ENCODE data around the gene ETDA.
"Not testable (repeated sequence)": the region's sequence is repeated elsewhere in the genome, so short reads cannot be mapped to it uniquely, and the experiment has no call there.

Gene ETDA

DNA sequence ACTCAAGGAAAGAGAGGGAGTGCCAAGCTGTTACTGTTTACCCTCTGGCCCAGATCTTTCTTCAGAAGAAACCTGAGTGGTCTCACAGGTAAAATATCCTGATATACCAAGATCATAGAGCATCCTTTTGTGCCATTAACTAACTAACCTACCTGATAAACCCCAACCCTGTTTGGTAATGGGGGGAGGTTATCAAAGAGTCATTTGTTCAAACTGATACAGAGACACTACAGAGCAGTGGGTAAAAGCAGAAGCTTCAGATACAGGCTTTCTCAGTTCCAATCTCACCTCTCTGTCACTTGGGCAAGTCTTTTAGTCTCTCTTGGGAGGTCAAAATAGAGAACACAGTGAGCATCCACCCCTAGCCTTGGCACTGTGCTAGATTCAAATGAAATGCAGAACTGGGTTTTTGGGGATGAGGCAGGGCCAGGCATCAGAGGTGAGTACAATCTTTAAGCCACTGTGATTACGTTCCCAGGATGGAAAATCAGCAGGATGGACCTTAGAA, at the start of gene ETDA:
Gene ETDA, plus strand, starts transcription at position 51 of the 508 bp plus-strand sequence. CDS start 1,216 bp downstream, outside the sequence.
- DNase-seq (ENCODE audit: low read depth in 2 of 2), result not testable (repeated sequence)

DNA sequence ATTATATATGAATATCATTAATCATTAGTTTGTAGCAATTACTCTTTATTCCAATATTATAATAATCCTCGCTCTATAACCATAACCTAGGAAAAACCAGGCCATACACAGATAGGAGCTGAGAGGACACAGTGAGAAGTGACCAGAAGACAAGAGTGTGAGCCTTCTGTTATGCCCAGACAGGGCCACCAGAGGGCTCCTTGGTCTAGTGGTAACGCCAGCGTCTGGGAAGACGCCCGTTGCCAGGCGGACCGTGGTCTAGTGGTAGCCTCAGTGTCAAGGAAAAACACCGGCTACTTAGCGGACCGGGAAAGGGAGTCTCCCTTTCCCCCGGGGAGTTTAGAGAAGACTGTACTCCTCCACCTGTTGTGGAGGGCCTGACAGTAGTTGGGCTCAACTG, 45.4 kb upstream of the ETDA start:
- not testable (repeated sequence) for DNase-seq (ENCODE audit: low read depth in 2 of 2)

DNA sequence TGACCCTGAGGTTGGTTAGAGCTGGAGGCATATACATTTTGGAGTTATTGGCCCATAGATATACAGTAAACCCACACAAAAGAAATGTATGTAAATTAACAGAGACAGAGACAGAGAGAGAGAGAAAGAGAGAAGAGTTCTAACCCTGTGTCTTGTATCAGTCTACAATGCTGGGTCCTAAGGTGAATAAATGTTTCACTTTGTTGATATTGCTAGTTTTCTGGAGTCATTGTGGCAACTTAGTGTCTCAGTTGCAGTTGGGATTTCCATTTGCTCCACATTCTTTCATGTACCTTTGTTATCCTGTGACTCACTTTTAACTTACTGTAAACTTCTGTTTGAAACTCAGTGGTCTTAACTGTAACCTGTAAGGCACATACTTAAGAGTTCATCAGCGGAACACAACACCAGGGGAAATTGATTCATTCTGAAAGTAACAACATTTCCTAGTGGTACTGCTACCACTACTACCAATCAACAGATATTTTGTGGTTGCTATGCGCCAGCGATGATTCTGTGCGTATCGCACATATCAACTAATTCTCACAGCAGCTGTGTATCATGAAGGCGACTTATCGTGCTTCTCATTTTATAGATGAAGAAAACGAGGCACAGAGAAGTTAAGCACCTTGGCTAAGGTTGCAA, 38.5 kb upstream of the ETDA start:
- DNase-seq (ENCODE audit: low read depth in 2 of 2), result peak; percentile 7 to 11

DNA sequence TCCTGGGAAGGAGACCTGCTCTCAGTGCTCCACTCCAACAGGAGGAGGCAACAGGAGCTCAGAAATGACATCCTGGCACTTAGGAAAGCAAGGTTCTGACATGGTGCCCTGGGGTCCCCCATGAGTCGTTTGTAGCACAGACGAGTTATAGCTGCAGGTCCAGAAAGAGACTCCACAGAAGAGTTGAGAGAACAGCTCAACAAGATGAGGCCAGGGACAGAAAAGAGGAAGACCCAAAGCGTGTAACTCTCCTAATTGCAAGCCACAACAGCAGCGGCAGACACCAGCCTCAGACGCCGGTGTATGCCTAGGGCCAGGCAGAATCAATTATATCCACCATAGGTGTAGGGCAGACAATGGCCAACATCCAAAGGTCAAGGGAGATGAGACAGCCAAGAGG, 5.9 kb upstream of the ETDA start:
- DNase-seq (ENCODE audit: low read depth in 2 of 2), result not testable (repeated sequence)

DNA sequence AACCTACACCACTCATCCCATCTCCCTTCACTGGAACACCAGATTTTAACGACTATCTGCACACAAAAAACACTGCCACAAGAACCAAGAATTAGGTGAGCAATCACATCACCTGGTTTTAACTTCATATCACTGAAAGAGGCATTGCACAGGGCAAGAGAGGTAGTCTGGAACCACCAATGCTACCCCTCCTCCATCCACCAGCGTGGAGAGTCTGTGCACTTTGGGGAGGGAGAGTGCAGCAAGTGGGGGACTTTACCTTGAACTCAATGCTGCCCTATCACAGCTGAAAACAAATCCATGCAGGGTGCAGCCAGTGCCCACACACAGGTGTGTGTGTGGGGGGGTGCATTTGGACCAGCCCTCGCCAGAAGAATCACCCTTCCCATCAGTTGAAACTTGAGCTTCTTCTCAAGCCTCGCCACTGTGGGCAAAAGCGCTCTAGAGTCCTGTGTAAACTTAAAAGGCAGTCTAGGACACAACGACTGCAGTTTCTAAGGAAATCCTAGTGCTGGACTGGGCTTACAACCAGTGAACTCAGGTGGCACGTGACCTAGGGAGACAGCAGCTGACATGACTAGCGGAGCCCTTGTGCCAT, 4.3 kb downstream of the ETDA start:
- not testable (repeated sequence) for DNase-seq (ENCODE audit: low read depth in 2 of 2)

GRCh38 chrX:135256923-135257322, 5.1 kb downstream of the ETDA start:
- no peak for DNase-seq (ENCODE audit: low read depth in 2 of 2)

GRCh38 chrX:135257469-135257868, 5.6 kb downstream of the ETDA start:
- DNase-seq (ENCODE audit: low read depth in 2 of 2), result no peak

DNA sequence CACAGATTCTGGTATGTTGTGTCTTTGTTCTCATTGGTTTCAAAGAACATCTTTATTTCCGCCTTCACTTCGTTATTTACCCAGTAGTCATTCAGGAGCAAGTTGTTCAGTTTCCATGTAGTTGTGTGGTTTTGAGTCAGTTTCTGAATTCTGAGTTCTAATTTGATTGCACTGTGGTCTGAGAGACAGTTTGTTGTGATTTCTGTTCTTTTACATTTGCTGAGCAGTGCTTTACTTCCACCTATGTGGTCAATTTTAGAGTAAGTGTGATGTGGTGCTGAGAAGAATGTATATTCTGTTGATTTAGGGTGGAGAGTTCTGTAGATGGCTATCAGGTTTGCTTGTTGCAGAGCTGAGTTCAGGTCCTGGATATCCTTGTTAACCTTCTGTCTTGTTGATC, 9.1 kb downstream of the ETDA start:
- not testable (repeated sequence) for DNase-seq (ENCODE audit: low read depth in 2 of 2)

GRCh38 chrX:135263376-135263775, 11.5 kb downstream of the ETDA start:
- DNase-seq (ENCODE audit: low read depth in 2 of 2), result not testable (repeated sequence)

DNA sequence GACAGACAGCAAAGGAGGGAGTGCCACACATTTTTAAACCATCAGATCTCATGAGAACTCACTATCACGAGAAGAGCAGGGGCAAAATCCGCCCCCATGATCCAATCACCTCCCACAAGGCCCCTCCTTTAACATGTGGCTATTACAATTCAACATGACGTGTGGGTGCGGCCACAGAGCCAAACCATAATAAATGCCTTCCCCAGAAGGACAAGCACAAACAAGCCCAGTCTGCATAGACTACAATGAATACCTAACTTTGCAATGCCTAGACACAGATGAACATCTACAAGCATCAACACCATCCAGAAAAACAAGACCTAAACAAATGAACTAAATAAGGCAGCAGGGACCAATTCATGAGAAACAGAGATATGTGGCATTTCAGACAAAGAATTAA, 12.3 kb downstream of the ETDA start:
- DNase-seq (ENCODE audit: low read depth in 2 of 2), result no peak

DNA sequence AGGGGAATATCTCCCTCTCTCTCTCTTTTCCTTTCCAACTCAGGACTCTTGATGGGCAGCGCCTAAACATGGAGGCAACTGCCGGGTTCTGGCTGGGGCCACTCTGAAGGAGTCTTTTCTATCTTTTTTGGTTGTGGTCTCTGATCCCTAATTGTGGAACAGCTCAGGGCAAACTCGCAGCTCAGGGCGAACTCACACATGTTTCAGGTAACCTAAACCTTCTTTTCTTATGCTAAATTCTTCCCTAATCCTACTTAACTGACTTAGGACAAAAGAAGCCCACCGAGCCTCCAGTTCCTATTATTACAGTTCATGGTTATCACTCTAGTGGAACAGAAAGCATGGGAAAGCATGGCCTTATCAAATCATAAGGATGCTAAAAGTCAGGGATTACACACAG, 21.3 kb downstream of the ETDA start:
- no peak for DNase-seq (ENCODE audit: low read depth in 2 of 2)

- DNase-seq (ENCODE audit: low read depth in 2 of 2), result no peak
These were observed 24.1 kb downstream of the ETDA start for GRCh38 chrX:135275973-135276372.

GRCh38 chrX:135287266-135287823, 35.5 kb downstream of the ETDA start:
- DNase-seq (ENCODE audit: low read depth in 2 of 2), result no peak

GRCh38 chrX:135295238-135295943, 43.5 kb downstream of the ETDA start:
- peak; percentile 27 to 32 for DNase-seq (ENCODE audit: low read depth in 2 of 2)

DNA sequence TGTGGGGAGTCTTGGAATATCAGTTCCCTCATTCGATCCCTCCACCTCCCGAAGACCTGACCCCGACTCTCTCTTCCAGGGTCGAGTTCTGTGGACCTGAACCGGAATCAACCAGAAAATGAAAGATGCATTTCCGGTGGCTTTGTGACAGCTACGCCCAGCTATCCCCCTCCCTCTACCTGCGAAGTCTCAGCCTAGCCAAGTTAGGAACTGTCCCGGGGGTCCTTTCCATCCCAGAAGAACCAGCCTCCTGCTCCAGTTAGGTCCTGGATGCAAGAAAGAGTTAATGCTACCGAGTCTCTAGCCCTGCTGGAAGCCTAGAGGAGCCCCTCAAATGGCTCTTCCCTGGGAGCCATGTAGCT, 44.1 kb downstream of the ETDA start:
- no peak for DNase-seq (ENCODE audit: low read depth in 2 of 2)

DNA sequence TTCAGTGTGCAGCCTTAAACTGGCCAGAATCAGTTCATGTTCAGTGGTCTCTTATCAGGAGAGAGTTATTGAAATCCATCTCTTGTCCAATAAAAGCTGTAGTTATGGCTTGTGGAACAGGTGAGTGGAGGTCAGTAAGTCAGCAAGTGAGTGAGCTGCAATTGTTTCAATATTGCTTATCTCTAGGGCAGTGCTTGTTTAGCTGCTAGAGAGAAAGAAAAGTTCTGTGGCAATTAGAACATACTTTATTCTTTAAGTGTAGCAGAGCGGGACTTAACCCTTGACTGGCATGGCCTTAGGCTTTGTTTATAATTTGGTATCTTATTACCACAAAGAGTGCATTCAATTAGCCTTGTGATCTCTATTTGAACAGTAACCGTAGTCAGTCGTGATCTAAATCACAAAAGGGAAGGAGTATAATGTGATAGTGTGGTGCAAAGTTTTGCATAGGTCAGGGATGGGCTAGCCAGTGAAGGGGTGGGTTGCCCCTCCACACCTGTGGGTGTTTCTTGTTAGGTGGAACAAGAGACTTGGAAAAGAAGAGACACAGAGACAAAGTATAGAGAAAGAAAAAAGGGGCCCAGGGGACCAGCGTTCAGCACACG, 50.5 kb downstream of the ETDA start:
- no peak for DNase-seq (ENCODE audit: low read depth in 2 of 2)

All from stimulated activated CD8-positive, alpha-beta memory T cell treated with anti-CD3 and anti-CD28 coated beads, Interleukin-2, amount 100 ng/mL, for 48 hours (primary cell).